NCI-H446 (cell line): ENCODE measurements around the gene TNFSF9.

Experiments
- DNase-seq, 2 experiments: peaks; one replicate each; lab custom pipeline; 2025; lab: John Stamatoyannopoulos, UW

The TNFSF9 gene, protein sequence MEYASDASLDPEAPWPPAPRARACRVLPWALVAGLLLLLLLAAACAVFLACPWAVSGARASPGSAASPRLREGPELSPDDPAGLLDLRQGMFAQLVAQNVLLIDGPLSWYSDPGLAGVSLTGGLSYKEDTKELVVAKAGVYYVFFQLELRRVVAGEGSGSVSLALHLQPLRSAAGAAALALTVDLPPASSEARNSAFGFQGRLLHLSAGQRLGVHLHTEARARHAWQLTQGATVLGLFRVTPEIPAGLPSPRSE

DNA sequence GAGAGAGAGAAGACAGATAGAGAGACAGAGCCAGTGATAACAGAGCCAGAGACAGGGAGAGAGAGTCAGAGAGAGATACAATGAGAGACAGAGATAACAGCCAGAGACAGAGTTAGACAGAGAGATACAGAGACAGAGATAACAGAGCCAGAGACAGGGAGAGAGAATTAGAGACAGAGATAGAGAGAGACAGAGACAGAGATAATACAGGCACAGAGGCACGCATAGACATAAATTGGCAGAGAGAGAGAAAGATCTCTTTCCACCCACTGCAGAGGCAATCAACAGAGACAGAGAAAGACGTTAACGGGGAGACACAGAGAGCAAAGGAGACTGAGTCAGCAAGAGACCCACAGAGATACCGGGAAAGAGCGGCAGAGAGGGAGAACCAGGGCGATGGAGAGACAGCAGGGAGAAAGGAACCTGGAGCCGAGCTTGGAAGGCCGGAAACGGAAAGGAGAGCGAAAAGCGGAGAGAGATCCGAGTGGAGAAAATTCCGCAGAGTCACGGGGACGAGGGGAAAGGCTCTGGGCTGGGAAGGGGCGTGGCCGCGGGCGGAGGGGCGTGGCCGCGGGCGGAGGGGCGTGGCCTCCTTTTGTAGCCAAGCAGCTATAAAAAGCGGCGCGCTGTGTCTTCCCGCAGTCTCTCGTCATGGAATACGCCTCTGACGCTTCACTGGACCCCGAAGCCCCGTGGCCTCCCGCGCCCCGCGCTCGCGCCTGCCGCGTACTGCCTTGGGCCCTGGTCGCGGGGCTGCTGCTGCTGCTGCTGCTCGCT, at the start of gene TNFSF9:
TNFSF9 (plus strand) TSS at position 641 of the 777 bp plus-strand sequence; CDS start at position 652, 11 bp downstream.
- peak in 1 of 2 experiments; percentile 58 for DNase-seq

DNA sequence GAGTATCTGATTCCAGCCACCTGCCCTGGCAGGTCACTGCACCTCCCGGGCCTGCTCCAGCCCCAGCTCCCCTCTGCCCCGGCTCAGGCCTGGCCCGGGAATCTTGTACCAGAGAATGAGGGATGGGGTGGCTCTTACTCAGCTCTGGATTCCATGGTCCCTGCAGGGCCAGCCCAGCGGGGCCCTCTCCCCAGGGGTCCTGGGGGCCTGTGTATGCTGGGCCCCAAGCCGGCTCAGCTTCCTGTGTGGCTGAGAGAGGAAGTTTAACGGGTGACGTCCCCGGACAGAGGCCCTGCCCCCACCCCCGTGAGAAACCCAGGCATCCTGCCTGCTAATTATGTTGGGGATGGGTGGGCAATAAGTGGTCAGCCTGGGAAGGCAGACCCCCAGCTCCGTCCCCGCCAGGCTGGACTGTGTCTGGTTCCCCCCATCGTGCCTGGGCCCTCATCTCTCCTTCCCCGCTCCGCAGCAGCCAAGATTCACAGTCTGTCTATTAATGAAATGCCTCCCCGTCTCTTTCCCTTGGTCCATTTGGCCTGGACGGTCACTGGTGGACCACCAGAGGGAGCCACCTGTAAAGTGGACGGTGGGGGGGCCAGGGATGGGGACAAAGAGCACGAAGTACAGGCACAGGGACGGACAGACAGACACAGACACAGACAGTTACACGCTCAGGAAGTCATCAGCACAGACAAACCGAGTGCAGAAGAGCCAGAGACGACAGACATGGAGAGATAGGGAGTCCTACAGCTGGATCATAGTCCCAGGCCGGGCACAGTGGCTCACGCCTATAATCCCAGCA, 49.1 kb upstream of the TNFSF9 start, which contains the start of gene DENND1C:
DENND1C (minus strand) TSS at position 247 of the 802 bp plus-strand sequence; CDS start at position 155, 92 bp downstream.
- no peak for DNase-seq

DNA sequence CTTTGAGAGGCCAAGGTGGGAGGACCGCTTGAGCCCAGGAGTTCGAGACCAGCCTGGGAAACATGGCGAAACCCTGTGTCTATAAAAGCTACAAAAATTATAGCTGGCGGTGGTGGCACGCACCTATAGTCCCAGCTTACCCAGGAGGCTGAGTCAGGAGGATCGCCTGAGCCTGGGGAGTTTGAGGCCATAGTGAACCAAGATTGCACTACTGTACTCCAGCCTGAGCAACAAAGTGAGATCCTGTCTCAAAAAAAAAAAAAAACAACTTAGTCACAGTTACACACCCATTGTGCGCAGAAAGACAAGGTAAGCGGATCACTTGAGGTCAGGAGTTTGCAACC, 48.5 kb upstream of the TNFSF9 start:
- no peak for DNase-seq

DNA sequence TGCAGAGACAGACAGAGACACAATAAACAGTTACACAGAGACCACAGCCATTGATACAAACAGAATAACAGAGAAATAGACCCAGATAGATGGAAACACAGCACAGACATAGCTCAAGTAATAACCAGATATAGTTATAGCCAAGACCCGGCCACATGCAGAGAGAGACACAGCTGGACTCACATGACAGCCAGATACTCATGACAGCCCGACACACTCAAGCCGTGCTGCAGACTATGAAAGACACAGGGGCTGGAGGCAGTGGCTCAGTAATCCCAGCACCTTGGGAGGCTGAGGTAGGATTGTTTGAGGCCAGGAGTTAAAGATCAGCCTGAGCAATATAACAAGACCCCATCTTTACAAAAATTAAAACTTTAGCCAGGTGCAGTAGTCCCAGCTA, 47.6 kb upstream of the TNFSF9 start:
- no peak for DNase-seq

DNA sequence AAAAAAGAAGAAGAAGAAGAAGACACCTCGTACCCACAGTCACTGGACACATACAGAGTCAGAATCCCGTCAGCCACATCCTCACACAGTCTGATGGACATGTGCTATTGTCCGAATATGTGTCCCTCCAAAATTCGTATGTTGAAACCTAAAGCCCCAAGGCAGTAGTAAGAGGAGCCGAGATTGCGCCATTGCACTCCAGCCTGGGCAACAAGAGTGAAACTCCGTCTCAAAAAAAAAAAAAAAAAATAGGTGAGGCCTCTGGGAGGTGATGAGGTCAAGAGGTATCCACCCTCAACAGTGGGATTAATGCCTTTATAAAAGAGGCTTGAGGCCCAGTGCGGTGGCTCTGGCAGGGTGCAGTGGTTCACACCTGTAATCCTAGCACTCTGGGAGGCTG, 46.6 kb upstream of the TNFSF9 start:
- no peak for DNase-seq

DNA sequence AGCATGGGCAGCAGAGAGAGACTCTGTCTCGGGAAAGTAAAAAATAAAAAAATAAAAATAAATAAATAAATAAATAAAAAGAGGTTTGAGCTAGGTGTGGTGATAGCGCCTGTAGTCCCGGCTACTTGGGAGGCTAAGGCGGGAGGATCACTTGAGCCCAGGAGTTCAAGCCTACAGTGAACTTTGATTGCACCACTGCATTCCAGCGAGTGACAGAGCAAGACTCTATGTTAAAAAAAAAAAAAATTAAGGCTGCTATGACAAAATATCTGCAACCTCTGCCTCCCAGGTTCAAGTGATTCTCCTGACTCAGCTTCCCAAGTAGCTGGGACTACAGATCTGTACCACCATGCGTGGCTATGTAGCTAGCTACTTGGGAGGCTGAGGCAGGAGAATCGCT, 46.0 kb upstream of the TNFSF9 start:
- no peak for DNase-seq

DNA sequence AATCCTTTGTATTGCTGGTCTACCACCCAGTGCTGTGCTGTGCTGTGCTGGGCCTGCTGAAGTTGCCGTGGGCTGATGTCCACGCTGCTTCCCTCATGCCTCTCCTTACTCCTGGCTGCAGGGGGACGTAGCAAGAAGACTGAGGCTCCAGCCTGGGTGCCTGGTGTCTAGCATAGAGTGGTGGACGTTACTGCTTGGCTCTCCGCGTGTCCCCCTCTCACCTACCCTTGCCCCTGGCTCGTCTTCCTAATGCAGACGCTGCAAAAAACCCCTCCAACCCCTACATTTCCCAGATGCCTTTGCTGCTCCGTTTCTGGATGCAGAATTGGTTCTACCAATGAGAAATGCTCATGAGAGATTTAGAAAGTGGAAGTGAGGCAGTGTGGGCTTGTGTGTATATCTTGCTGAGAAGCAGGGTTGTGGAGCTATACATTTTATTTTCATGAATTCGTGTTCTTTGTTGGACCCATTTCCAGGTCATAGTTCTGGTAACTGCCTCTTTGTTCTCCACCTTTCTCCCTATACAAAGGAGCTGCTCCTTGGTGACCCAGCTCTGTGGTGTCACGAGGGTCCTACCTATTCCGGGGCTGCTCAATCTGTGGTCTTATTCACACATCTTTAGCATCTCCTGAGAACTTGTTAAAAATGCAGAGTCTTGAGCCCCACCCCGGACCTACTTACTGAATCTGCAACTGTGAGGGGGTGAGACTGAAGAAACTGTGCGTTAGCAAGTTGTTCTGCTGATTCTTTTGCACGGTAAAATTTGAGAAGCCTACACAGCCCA, 41.4 kb upstream of the TNFSF9 start:
- DNase-seq = no peak

DNA sequence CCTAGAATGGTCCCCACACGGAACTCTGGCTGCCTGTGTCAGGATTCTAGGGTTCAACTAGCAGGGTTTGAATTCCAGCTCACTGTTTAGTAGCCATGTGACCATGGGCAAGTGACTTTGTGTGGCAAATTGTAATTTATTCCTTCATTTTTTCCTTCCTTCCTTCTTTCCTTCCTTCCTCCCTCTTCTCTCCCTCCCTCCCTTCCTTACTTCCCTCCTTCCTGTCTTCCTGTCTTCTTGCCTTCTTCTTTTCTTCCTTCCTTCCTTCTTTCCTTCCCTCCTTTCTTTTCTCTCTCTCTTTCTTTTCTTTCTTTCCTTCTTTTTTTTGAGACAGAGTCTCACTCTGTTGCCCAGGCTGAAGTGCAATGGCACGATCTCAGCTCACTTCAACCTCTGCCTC, 40.7 kb upstream of the TNFSF9 start:
- DNase-seq = no peak

DNA sequence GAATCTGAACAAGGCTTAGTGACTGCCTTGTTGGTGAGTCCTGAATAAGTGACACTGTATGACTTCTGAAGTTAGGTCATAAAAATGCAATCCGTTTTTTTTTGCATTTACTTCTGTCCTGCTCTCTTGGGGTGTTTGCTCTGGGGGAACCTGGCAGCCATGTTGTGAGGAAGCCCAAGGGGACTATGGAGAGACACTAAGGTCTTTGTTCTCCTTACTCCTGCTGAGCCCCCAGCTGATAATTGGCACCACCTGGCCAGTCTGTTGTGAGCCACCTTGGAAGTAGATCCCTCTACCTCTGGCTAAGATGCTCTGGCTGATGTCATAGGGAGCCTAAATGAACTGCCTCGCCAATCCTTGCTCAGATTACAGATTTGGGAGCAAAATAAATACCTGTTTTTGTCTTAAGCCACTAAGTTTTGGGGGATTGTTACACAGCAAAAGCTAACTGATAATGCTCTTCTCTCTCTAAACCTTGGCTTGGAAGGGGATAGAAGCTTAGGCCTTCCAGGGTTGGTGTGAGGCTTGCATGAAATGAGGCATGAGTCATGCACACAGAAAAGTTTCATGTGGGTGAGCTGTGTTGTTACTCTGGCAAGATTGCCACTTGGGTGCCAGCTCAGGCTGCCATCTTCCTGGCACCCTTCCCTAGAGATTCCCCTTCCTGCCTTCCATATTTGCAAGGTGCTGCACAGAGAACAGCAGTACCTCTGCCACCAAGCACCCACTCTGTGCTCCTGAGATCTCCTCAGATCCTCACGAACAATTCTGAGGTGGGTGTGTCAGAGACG, 38.8 kb upstream of the TNFSF9 start:
- no peak for DNase-seq

DNA sequence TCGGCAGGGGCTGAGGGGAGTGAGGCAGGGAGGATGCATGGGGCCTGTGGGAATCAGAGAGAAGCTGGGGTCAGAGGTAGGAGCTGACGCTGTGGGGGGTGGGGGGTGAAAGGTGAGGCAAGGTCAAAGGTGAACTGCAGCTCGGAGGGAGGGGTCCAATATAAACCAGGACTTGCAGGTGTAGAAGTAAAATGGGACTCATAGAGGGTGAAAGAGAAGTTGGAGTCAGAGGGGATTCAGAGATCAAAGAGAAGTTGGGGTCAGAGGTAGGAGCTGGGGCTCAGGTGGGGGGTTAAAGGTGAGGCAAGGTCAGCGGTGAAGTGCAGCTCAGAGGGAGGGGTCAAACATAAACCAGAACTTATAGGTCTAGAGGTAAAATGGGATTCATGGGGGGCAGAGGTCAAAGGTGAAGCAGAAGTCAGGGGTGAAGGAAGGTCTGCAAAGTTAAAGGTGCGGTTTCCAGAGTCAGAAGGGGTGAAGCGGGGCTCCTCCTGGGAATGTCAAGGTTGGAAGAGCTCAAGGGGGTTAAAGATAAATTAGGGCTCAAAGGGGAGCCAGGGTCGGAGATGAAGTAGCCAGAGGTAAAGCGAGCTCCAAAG, 36.3 kb upstream of the TNFSF9 start:
- no peak for DNase-seq

DNA sequence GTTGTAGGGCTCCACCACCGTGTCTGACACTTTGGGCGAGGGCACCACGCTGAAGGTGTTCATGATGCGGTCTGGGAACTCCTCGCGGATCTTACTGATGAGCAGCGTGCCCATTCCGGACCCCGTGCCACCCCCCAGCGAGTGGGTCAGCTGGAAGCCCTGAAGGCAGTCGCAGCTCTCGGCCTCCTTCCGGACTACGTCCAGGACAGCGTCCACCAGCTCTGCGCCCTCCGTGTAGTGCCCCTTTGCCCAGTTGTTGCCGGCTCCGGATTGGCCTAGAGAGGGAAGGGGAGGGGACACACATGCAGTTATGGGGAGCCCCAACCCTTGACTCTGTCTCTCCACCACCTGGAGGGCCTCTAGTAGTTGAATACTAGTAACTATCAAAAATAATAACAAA, 34.9 kb upstream of the TNFSF9 start:
- DNase-seq = no peak

DNA sequence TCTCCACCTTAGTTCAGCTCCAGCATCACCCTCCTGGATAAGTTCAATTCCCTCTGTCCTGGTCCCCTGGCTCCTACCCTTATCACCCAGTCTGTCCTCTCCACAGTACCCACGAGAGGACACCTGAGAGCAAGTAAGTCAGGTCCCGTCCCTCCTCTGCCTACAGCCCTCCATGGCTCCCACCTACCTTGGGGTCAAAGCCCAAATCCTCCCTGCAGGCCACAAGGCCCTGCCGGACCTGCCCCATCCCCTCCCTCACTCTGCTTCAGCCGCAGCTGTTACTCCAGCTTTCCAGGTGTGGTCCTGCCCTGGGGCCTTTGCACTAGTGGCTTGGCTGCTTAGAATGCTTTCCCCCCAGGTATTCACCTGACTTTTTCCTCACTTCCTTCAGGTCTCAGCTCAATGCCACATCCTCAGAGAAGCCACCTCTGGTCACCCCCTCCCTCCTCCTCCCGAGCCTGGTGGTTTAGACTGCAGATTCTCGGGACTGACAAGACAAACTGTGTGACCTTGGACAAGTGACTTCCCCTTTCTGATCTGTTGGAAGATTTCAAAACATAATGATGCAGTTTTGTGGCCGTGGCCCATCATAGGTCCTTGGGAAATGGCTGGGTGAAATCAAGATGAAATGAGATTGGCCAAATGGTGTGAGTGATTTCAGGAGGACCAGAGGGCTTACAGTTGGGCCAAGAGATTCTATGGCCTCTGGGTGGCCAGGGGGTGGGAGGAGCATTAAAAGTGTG, 32.4 kb upstream of the TNFSF9 start:
- no peak for DNase-seq

DNA sequence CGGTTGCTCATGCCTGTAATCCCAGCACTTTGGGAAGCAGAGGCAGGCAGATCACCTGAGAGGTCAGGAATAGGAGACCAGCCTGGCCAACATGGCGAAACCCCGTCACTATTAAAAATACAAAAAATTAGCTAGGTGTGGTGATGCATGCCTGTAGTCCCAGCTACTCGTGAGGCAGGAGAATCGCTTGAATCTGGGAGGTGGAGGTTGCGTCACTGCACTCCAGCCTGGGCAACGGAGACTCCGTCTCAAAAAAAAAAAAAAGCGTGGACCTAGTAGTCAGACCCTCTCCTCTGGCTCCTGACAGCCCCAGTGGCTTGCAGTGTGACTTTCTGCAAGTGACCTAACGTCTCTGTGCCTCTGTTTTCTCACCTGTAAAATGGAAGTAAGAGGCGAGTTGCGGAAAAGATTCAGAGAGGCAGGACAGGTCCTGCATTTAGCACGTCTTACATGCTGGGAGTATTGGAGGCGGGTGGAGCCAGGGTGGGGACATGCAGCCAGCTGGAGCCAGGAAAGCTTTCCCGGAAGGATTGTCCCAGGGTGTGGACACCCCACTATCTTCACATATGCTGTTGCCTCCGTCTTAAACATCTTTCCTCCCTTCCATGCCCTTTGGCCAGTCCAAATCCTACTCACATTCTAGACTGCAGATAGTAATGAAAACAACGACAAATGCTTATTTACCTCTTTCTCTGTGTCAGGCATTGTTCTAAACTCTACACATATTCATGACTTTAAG, 31.6 kb upstream of the TNFSF9 start:
- no peak for DNase-seq

DNA sequence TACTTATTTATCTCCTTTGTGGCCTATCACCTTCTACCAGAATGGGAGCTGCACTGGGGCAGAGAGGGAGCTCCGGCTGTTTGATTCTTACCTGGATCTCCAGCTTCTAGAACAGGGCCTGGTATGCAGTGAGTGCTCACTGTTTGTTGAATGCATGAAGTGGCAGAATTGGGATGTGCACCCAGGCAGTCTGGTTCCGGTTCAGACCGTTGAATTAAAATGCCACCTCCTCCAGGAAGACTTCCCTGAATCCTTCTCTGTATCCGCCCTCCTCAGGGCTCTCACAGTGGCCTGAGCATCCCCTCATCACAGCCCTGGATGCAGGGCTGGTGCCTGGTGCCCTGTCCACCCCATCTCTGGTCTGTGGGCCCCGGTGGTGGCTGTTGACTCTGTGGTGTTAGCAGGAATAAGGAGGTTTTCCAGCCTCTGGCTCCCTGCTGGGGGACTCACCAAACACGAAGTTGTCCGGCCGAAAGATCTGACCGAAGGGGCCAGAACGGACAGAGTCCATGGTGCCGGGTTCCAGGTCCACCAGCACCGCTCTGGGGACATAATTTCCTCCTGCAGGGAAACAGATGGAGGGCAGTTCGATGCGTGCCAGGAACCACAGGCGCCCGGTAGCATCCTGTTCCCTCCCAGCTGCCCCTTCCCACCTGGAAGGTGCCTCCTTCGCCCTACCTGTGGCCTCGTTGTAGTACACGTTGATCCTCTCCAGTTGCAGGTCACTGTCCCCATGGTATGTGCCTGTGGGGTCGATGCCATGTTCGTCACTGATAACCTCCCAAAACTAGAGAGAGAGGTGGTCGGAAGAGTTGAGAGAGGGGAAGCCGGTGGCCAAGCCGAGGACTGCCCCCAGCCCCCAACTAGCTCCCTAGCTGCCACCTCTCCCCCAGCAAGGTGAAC, 29.7 kb upstream of the TNFSF9 start:
- DNase-seq = no peak

DNA sequence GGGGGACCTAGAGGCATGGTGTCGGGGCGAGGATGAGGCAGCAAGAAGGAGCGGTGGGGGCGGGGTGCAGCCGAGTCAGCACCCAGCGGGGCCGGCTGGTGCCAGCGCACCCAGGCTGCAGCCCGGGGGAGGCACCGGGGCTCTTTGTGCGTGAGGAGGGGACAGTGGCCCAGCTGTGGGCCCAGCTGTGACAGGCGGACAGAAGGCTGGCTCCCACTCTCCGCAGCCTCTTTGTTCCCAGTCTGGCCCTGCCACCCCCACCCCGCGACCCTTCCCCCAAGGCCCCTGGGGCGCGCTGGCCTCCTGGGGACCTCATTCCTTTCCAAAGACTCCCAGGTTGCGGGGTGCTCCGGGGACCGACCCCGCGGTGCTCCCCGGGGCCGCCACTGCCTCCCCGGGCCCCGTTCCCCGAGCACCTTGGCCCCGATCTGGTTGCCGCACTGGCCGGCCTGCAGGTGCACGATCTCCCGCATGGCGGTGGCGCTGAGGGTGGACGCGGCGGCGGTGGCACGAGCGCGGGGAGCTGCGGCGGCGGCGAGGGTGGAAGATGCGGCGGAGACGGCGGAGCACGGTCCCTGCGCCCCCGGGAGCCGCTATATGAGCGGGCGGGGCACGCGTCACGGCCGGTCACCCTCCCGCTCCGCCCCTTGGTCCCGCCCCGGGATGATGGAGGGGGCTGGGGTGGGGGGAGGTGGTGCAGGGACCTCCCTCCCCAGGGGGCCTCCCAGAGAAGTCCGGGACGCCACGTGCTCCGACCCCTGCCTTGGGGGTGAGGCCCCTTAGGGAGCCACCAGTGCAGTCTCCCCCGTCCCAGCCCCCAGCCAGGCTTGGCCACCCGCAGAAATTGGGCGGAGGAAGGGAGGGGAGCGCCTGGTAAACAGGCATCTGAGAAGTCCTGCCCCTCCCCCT, 28.8 kb upstream of the TNFSF9 start, which contains the start of gene TUBB4A:
TUBB4A (minus strand) TSS at position 570 of the 909 bp plus-strand sequence; CDS start at position 473, 97 bp downstream.
- DNase-seq = no peak

DNA sequence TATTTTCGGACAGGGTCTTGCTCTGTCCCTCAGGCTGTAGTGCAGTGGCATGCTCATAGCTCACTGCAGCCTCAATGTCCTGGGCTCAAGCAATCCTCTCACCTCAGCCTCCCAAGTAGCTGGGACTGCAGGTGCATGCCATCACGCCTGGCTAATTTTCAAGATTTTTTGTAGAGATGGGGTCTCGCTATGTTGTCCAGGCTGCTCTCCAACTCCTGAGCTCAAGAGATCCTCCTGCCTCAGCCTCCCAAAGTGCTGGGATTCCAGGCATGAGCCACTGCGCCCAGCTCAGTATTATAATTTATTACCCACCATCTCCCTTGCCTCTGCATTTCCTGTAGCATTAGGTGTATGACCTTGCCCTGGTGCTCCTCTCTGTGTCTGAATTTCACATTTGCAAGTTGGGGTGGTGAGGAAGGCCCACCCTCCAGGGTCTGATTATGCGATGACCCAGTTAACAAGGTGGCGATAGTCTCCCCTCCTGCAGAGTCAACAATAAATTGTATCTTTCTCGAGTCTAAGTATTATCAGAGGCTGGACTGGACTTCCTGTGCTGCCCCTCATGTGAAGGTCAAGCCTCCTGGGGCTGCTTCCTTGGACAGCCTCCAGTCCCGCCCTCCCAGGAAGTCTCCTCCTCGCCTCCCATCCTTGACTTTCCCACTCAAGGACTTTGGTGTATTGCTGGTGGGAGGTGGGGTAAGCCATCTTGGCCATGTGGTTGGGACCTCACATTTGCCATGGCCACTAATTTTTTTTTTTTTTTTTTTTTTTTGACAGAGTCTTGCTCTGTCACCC, 27.2 kb upstream of the TNFSF9 start:
- DNase-seq = no peak
